ENCODE results near the gene PCSK5. TPM values are rescaled to one million over a fixed set of nuclear protein-coding genes. Genes with fewer than 3 reads are reported as not detected.

The PCSK5 gene
- total and polyA plus RNA-seq, 2 donors (not counting 1 experiment from before 2014, with no cell fraction given): 0.09 TPM; not detected in 1

DNA sequence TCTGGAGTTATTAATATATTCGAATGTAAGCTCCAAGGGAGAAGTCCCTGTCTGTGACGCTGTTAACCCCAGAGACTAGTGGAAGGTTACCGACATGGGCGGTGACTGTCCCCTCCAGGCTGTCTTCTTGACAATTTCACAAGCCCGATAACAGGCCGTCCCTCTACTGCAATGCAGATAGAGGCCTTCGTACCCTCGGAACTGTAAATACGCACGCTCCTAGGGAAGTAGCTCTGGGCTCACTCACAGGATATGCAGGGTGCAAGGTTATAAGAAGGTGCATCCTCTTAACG is 504.4 kb downstream of the PCSK5 start:
- Histone ChIP-seq H3K27ac (ENCODE audit: low read length in 2 of 2) (peak overlapping the region; percentile 78 to 98), H3K79me2 (ENCODE audit: control insufficient read depth, insufficient read depth, low read length) (peaks cover 13% of the 10 kb centered on the region), H3K4me3 (ENCODE audit: control extremely low read depth in 1 of 5, extremely low read depth in 1 of 5, insufficient read depth in 1 of 5, low read depth in 2 of 5, low read length in 4 of 5) (peak overlapping the region; percentile 93 to 98 (median 97)), H3K4me1 (ENCODE audit: control insufficient read depth in 2 of 2, insufficient read depth in 2 of 2, low read length in 2 of 2) (peaks cover 9 to 15% of the 10 kb centered on the region in 2 donors), H3K4me2 (replicated peaks; ENCODE audit: low read depth, low read length, poor library complexity, severe bottlenecking) (peak overlapping the region; percentile 95), H3K9me3 (ENCODE audit: control extremely low read depth in 1 of 3, control insufficient read depth in 2 of 3, insufficient read depth in 1 of 3, low read length in 2 of 3) (no peaks in the 10 kb centered on the region), H4K20me1 (ENCODE audit: control insufficient read depth, insufficient read depth, low read length, poor library complexity, severe bottlenecking) (peaks cover 4% of the 10 kb centered on the region), H3K9ac (ENCODE audit: low read length) (peak overlapping the region; percentile 93), H3K36me3 (replicated peaks in 1 of 2; ENCODE audit: control extremely low read depth in 1 of 2, control insufficient read depth in 1 of 2, extremely low read depth in 1 of 2, insufficient read depth in 2 of 2, low read length in 1 of 2) (no peaks in the 10 kb centered on the region), H2AFZ (ENCODE audit: insufficient read depth, low read depth, low read length, poor library complexity, severe bottlenecking) (peak overlapping the region; percentile 96), H3K27me3 (replicated peaks in 1 of 4; ENCODE audit: control extremely low read depth in 1 of 4, control insufficient read depth in 3 of 4, insufficient read depth in 4 of 4, low read length in 3 of 4) (no peaks in the 10 kb centered on the region)
- H3K9me3 Mint-ChIP-seq (ENCODE audit: insufficient read depth): no peaks in the 10 kb centered on the region
- WGBS (ENCODE audit: insufficient coverage): 4% methylated on average over 7 of the region's 11 CpGs
- ATAC-seq (ENCODE audit: low read depth): peak; percentile 37
- no peak for DNase-seq
- peak overlapping the region; percentile 94 for H3K4me3 Mint-ChIP-seq
- H3K27me3 Mint-ChIP-seq: no peaks in the 10 kb centered on the region
- intact Hi-C loops (cut with micrococcal nuclease): loop anchor here (1.0 to 10.0 kb wide), 7 partner anchors 8 to 1900 kb away; partner anchors contain the start of genes C9orf40, GCNT1, PSAT1 and VPS13A
- peaks cover 15% of the 10 kb centered on the region for H3K4me1 Mint-ChIP-seq
- TF ChIP-seq, protein P1, sequence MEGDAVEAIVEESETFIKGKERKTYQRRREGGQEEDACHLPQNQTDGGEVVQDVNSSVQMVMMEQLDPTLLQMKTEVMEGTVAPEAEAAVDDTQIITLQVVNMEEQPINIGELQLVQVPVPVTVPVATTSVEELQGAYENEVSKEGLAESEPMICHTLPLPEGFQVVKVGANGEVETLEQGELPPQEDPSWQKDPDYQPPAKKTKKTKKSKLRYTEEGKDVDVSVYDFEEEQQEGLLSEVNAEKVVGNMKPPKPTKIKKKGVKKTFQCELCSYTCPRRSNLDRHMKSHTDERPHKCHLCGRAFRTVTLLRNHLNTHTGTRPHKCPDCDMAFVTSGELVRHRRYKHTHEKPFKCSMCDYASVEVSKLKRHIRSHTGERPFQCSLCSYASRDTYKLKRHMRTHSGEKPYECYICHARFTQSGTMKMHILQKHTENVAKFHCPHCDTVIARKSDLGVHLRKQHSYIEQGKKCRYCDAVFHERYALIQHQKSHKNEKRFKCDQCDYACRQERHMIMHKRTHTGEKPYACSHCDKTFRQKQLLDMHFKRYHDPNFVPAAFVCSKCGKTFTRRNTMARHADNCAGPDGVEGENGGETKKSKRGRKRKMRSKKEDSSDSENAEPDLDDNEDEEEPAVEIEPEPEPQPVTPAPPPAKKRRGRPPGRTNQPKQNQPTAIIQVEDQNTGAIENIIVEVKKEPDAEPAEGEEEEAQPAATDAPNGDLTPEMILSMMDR (IDR thresholded peaks at IDR 0.05): no peak
- TF ChIP-seq EZH2 (IDR thresholded peaks at IDR 0.05; ENCODE audit: borderline replicate concordance, insufficient read depth, low read depth, low read length, poor library complexity, severe bottlenecking): no peak
- ChIA-PET CTCF (interaction anchor here (0.6 to 2.6 kb wide), 11 partner anchors 8 to 312 kb away, joined by 3 to 15 read pairs (median 3); partner anchors contain the start of gene GCNT1), POLR2A (interaction anchor here (1.2 to 2.6 kb wide), 3 partner anchors 77 to 1367 kb away, joined by 4 to 9 read pairs (median 5); partner anchors contain the start of gene CARNMT1)
- H3K27ac Mint-ChIP-seq: peak overlapping the region; percentile 98

DNA sequence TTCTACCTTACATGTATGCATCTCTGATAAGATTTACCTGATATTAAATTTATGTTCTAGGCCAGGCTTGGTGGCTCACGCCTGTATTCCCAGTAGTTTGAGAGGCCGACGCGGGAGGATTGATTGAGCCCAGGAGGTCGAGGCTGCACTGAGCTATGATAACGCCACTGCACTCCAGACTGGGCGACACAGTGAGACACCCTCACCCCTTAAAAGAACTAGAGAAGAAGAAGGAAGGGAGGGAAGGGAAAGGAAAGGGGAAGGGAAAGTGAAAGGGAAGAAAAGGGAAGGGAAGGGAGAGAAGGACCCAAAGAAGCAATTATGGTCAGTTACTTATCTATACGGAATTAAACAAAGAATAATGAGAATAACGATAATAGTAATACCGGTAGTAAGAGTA is 504.9 kb downstream of the PCSK5 start:
- TF ChIP-seq, protein P1 (IDR thresholded peaks at IDR 0.05): no peak
- no peak for TF ChIP-seq EZH2 (IDR thresholded peaks at IDR 0.05; ENCODE audit: borderline replicate concordance, insufficient read depth, low read depth, low read length, poor library complexity, severe bottlenecking)
- Histone ChIP-seq H3K27ac (ENCODE audit: low read length in 2 of 2) (peak overlapping the region; percentile 78 to 98), H3K9ac (ENCODE audit: low read length) (peak overlapping the region; percentile 93), H3K4me1 (ENCODE audit: control insufficient read depth in 2 of 2, insufficient read depth in 2 of 2, low read length in 2 of 2) (peaks cover 9 to 15% of the 10 kb centered on the region in 2 donors), H2AFZ (ENCODE audit: insufficient read depth, low read depth, low read length, poor library complexity, severe bottlenecking) (peak overlapping the region; percentile 96), H4K20me1 (ENCODE audit: control insufficient read depth, insufficient read depth, low read length, poor library complexity, severe bottlenecking) (peaks cover 4% of the 10 kb centered on the region), H3K27me3 (replicated peaks in 1 of 4; ENCODE audit: control extremely low read depth in 1 of 4, control insufficient read depth in 3 of 4, insufficient read depth in 4 of 4, low read length in 3 of 4) (no peaks in the 10 kb centered on the region), H3K79me2 (ENCODE audit: control insufficient read depth, insufficient read depth, low read length) (peaks cover 13% of the 10 kb centered on the region), H3K4me3 (ENCODE audit: control extremely low read depth in 1 of 5, extremely low read depth in 1 of 5, insufficient read depth in 1 of 5, low read depth in 2 of 5, low read length in 4 of 5) (peak overlapping the region in 4 of 5 experiments; percentile 93 to 98 (median 96)), H3K9me3 (ENCODE audit: control extremely low read depth in 1 of 3, control insufficient read depth in 2 of 3, insufficient read depth in 1 of 3, low read length in 2 of 3) (no peaks in the 10 kb centered on the region), H3K4me2 (replicated peaks; ENCODE audit: low read depth, low read length, poor library complexity, severe bottlenecking) (peak overlapping the region; percentile 95), H3K36me3 (replicated peaks in 1 of 2; ENCODE audit: control extremely low read depth in 1 of 2, control insufficient read depth in 1 of 2, extremely low read depth in 1 of 2, insufficient read depth in 2 of 2, low read length in 1 of 2) (no peaks in the 10 kb centered on the region)
- Mint-ChIP-seq H3K4me1 (peaks cover 15% of the 10 kb centered on the region), H3K27me3 (no peaks in the 10 kb centered on the region), H3K9me3 (ENCODE audit: insufficient read depth) (no peaks in the 10 kb centered on the region), H3K27ac (peak overlapping the region; percentile 46), H3K4me3 (peak overlapping the region; percentile 40)
- intact Hi-C loops (cut with micrococcal nuclease): loop anchor here (2.0 to 10.0 kb wide), 4 partner anchors 263 to 1899 kb away; partner anchors contain the start of genes C9orf40 and PSAT1
- ATAC-seq (ENCODE audit: low read depth) (no peak), DNase-seq (peak; percentile 7)
- POLR2A ChIA-PET: interaction anchor here (2.6 kb wide), 1 partner anchor 77 kb away, joined by 9 read pairs; no protein-coding TSS in a partner anchor
- 93% methylated on average over 6 of the region's 10 CpGs for WGBS (ENCODE audit: insufficient coverage)
- CTCF ChIA-PET: interaction anchor here (0.7 to 2.6 kb wide), 7 partner anchors 8 to 310 kb away, joined by 3 to 15 read pairs (median 9); partner anchors contain the start of gene GCNT1
